ENCODE measurements around the gene RPLP2. TPM values are rescaled to one million over a fixed set of nuclear protein-coding genes. Genes with fewer than 3 reads are reported as not detected.

The RPLP2 gene
- polyA plus RNA-seq, 1 donor (not counting 4 experiments of a cell fraction or from before 2014, with no cell fraction given), result 632 TPM

DNA sequence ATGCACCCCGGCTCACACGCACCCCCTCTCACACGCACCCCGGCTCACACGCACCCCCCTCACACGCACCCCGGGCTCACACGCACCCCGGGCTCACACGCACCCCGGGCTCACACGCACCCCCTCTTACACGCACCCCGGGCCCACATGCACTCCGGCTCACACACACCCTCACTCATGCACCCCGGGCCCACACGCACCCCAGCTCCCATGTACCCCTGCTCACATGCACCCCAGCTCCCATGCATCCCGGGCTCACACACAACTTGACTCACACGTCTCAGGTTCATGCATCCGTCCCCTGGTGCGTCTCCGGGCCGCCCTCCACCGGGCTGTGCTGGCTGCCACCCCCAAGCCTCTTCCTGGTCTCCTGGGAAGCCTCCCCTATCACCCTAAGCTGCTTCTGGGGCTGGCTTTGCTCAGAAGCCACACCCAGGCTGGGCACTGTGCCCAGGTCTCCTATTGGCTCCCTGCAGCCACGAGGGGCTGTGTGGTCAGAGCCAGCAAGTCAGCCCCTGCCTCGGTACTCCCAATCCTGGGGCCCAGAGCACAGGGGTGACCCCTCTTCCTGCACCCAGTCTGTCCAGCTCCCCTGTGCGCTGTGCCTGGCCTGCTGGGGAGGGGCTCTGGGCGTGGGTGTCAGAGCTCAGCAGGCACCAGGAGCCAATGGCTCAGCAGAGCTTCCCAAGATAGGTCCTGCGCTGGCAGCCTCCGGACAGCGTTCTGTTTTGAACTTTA, 49.8 kb downstream of the RPLP2 start:
- dilution Hi-C loops (cut with MboI; ENCODE audit: extremely low pct_ligation_motif_present, low sequenced_read_pairs), result no loop called here
- H4K20me1 ChIP-seq (ENCODE audit: control insufficient read depth, extremely low read depth, insufficient read depth, low read length), result peaks cover 9% of the 10 kb centered on the region
- H3K27me3 ChIP-seq (ENCODE audit: control insufficient read depth, extremely low read depth, insufficient read depth, low read length), result no peaks in the 10 kb centered on the region
- DNase-seq (ENCODE audit: low read depth, low spot score) (no peak), FAIRE-seq (no peak)
- H3K9ac ChIP-seq (ENCODE audit: control insufficient read depth, extremely low read depth, insufficient read depth, low read length), result no peak overlapping the region
- TF ChIP-seq, protein P1, sequence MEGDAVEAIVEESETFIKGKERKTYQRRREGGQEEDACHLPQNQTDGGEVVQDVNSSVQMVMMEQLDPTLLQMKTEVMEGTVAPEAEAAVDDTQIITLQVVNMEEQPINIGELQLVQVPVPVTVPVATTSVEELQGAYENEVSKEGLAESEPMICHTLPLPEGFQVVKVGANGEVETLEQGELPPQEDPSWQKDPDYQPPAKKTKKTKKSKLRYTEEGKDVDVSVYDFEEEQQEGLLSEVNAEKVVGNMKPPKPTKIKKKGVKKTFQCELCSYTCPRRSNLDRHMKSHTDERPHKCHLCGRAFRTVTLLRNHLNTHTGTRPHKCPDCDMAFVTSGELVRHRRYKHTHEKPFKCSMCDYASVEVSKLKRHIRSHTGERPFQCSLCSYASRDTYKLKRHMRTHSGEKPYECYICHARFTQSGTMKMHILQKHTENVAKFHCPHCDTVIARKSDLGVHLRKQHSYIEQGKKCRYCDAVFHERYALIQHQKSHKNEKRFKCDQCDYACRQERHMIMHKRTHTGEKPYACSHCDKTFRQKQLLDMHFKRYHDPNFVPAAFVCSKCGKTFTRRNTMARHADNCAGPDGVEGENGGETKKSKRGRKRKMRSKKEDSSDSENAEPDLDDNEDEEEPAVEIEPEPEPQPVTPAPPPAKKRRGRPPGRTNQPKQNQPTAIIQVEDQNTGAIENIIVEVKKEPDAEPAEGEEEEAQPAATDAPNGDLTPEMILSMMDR (optimal IDR thresholded peaks at IDR 0.05 in 1 of 3, IDR thresholded peaks at IDR 0.05 in 1 of 3, conservative IDR thresholded peaks at IDR 0.05 in 1 of 3; ENCODE audit: extremely low read depth in 1 of 3, insufficient read depth in 2 of 3, low read length in 3 of 3), result no peak
- TF ChIP-seq EZH2 (IDR thresholded peaks at IDR 0.05; ENCODE audit: low read length), result no peak
- no peaks in the 10 kb centered on the region for H3K9me1 ChIP-seq (ENCODE audit: control insufficient read depth, extremely low read depth, insufficient read depth, low read length)
- H2AFZ ChIP-seq (ENCODE audit: control insufficient read depth, low read length), result no peak overlapping the region
- H3K27ac ChIP-seq (ENCODE audit: control insufficient read depth, insufficient read depth, low read length), result no peak overlapping the region
- no peak overlapping the region for H3K4me2 ChIP-seq (ENCODE audit: control insufficient read depth, extremely low read depth, insufficient read depth, low read depth, low read length)
- no peaks in the 10 kb centered on the region for H3K9me3 ChIP-seq (ENCODE audit: control insufficient read depth, low read depth, low read length)
- H3K4me1 ChIP-seq (ENCODE audit: control insufficient read depth, extremely low read depth, insufficient read depth, low read length), result peaks cover 4% of the 10 kb centered on the region
- H3K4me3 ChIP-seq (ENCODE audit: control insufficient read depth in 2 of 3, extremely low read depth in 1 of 3, insufficient read depth in 2 of 3, low read depth in 1 of 3, low read length in 3 of 3), result no peak overlapping the region
- H3K79me2 ChIP-seq (ENCODE audit: control insufficient read depth, insufficient read depth, low read length), result no peaks in the 10 kb centered on the region
- peaks cover 8% of the 10 kb centered on the region in 2 experiments for H3K36me3 ChIP-seq (ENCODE audit: control insufficient read depth in 2 of 2, extremely low read depth in 1 of 2, insufficient read depth in 2 of 2, low read length in 2 of 2)

DNA sequence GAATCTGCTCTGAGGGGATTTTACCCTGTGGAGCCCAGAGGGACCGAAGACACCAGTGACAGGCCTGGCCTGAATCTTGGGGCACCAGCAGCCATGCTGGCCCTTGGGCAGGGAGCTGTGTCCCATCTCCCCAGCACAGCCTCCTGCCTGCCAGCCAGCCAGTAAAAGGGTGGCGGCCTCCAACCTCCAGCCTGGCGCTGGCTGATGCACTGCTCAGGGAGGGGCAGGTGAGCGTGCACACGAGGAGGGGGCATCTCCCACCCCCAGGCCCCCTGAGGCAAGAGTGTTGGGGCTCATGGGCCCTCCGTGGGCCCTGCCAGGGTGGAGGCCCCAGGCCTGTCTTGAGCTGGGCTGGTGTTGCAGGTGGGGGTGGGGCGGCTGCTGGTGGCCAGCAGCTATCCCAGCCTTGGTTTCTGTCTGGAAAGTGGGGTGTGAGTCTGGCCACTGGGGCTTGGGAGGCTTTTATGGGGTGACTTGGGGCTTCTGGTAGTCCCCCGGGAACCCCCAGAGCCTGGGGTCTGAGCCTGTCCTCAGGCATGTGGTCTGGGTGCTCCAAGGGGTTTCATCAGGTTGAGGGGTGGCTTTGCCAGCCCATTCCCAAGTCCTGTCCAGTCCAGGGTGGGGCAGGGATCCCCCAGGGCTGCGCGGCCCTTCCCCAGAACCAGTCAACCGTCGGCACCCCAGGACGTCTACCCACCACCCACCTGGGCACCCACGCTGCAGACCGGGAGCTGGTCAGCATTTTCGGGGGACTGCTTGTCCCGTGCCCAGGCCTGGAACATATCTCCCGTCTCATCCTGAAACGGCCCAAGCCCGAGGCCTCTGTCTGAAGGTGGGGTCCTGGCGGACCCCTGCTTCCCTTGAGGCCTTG, 50.7 kb downstream of the RPLP2 start:
- Histone ChIP-seq H3K36me3 (ENCODE audit: control insufficient read depth in 2 of 2, extremely low read depth in 1 of 2, insufficient read depth in 2 of 2, low read length in 2 of 2) (peaks cover 8 to 9% of the 10 kb centered on the region in 2 experiments), H3K4me3 (ENCODE audit: control insufficient read depth in 2 of 3, extremely low read depth in 1 of 3, insufficient read depth in 2 of 3, low read depth in 1 of 3, low read length in 3 of 3) (no peak overlapping the region), H3K27ac (ENCODE audit: control insufficient read depth, insufficient read depth, low read length) (no peak overlapping the region), H2AFZ (ENCODE audit: control insufficient read depth, low read length) (no peak overlapping the region), H3K9ac (ENCODE audit: control insufficient read depth, extremely low read depth, insufficient read depth, low read length) (no peak overlapping the region), H4K20me1 (ENCODE audit: control insufficient read depth, extremely low read depth, insufficient read depth, low read length) (peaks cover 9% of the 10 kb centered on the region), H3K79me2 (ENCODE audit: control insufficient read depth, insufficient read depth, low read length) (no peaks in the 10 kb centered on the region), H3K27me3 (ENCODE audit: control insufficient read depth, extremely low read depth, insufficient read depth, low read length) (no peaks in the 10 kb centered on the region), H3K4me1 (ENCODE audit: control insufficient read depth, extremely low read depth, insufficient read depth, low read length) (peaks cover 4% of the 10 kb centered on the region), H3K4me2 (ENCODE audit: control insufficient read depth, extremely low read depth, insufficient read depth, low read depth, low read length) (no peak overlapping the region), H3K9me1 (ENCODE audit: control insufficient read depth, extremely low read depth, insufficient read depth, low read length) (no peaks in the 10 kb centered on the region), H3K9me3 (ENCODE audit: control insufficient read depth, low read depth, low read length) (no peaks in the 10 kb centered on the region)
- dilution Hi-C loops (cut with MboI; ENCODE audit: extremely low pct_ligation_motif_present, low sequenced_read_pairs), result no loop called here
- FAIRE-seq (no peak), DNase-seq (ENCODE audit: low read depth, low spot score) (no peak)
- TF ChIP-seq, protein P1 (optimal IDR thresholded peaks at IDR 0.05 in 1 of 3, IDR thresholded peaks at IDR 0.05 in 1 of 3, conservative IDR thresholded peaks at IDR 0.05 in 1 of 3; ENCODE audit: extremely low read depth in 1 of 3, insufficient read depth in 2 of 3, low read length in 3 of 3), result no peak
- TF ChIP-seq EZH2 (IDR thresholded peaks at IDR 0.05; ENCODE audit: low read length), result no peak
